Lower leg skin (tissue), 3 donors: ENCODE data around the gene TRMT112.

Experiments used
- CTCF ChIP-seq, 3 donors: fragments of 450-650 bp; IDR thresholded peaks; one replicate each; pipeline ENCODE4 v1.5.1; 2016; ENCODE audit warnings: antibody characterized with exemption in 3 of 3, mild to moderate bottlenecking in 3 of 3, moderate library complexity in 2 of 3
- POLR2A ChIP-seq, 2 donors: fragments of 450-650 bp; IDR thresholded peaks; one replicate each; pipeline ENCODE4 v1.6.1; 2016 to 2017; ENCODE audit warnings: antibody characterized with exemption in 2 of 2, mild to moderate bottlenecking in 1 of 2, moderate library complexity in 1 of 2

DNA sequence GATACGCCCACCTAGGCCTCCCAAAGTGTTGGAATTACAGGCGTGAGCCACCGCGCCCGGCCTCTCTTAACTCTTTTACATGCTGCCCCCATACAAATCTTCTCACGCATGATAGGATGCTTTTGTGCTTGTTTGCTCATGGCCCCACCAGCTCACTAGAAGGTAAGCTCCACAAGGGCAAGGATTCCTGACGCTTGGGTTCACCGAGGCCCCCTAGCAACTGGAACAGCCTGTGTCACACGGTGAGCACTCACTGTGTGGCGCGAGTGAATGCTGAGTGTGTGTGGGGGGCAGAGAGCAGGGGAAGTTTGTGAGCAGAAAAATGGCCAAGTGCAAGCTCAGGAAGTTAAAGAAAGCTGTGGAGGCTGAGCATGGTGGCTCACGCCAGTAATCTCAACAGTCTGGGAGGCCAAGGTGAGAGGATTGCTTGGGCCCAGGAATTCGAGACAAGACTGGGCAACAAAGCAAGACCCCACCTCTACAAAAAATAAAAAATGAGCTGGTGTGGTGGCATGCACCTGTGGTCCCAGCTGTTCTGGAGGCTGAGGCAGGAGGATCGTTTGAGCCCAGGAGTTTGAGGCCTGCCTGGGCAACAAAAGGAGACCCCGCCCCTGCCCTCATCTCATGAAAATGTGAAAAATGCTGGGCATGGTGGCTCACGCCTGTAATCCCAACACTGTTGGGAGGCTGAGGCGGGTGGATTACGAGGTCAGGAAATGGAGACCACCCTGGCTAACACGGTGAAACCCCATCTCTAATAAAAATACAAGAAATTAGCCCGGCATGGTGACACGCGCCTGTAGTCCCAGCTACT, 35.2 kb downstream of the TRMT112 start:
- no peak for TF ChIP-seq CTCF (IDR thresholded peaks at IDR 0.05)
- TF ChIP-seq POLR2A (IDR thresholded peaks at IDR 0.05): no peak
